GM21423 (cell line): ENCODE results near the gene ZNF343.
A peak's percentile ranks its signal among the peaks of the same experiment; 100 is the strongest.

ENCODE experiments used
- ATAC-seq: cut with Tn5 transposase; IDR thresholded peaks from one replicate; pipeline ENCODE4 v1.9.1; 2021; ENCODE audit warnings: mild to moderate bottlenecking, moderate library complexity; ENCODE audit not compliant: unreplicated experiment

Gene ZNF343

GRCh38 chr20:2475850-2476741 is 32.6 kb downstream of the ZNF343 start:
- ATAC-seq = no peak

GRCh38 chr20:2473516-2473915 is 35.2 kb downstream of the ZNF343 start:
- no peak for ATAC-seq

- ATAC-seq = peak; percentile 97
Observed at GRCh38 chr20:2470423-2471193, 38.1 kb downstream of the ZNF343 start, which contains the start of gene SNRPB. Gene SNRPB, minus strand, starts transcription at chr20:2470789. Its CDS starts 99 bp downstream, at chr20:2470690.

GRCh38 chr20:2469991-2470422 is 38.7 kb downstream of the ZNF343 start:
- ATAC-seq = peak; percentile 27

GRCh38 chr20:2468581-2469407 is 39.9 kb downstream of the ZNF343 start:
- ATAC-seq = no peak

GRCh38 chr20:2467412-2467811 is 41.3 kb downstream of the ZNF343 start:
- no peak for ATAC-seq

- ATAC-seq = no peak
Observed at GRCh38 chr20:2465100-2465499, 43.6 kb downstream of the ZNF343 start.

- no peak for ATAC-seq
Observed at GRCh38 chr20:2463616-2464365, 44.9 kb downstream of the ZNF343 start.

GRCh38 chr20:2462484-2462883 is 46.2 kb downstream of the ZNF343 start:
- no peak for ATAC-seq

- no peak for ATAC-seq
Observed at GRCh38 chr20:2460752-2461424, 47.8 kb downstream of the ZNF343 start.

GRCh38 chr20:2459981-2460751 is 48.5 kb downstream of the ZNF343 start:
- ATAC-seq = no peak

GRCh38 chr20:2458919-2459499 is 49.7 kb downstream of the ZNF343 start:
- ATAC-seq = no peak

- ATAC-seq = no peak
Observed at GRCh38 chr20:2455771-2456497, 52.8 kb downstream of the ZNF343 start.

GRCh38 chr20:2453792-2454191 is 54.9 kb downstream of the ZNF343 start:
- no peak for ATAC-seq

- no peak for ATAC-seq
Observed at GRCh38 chr20:2451939-2452732, 56.6 kb downstream of the ZNF343 start.

- no peak for ATAC-seq
Observed at GRCh38 chr20:2451422-2451821, 57.3 kb downstream of the ZNF343 start.

- ATAC-seq = no peak
Observed at GRCh38 chr20:2449386-2449785, 59.3 kb downstream of the ZNF343 start.
